GM18520 (cell line): ENCODE results near the gene GPS1.

Experiments
- ATAC-seq: cut with Tn5 transposase; IDR thresholded peaks from one replicate; pipeline ENCODE4 v1.9.1; 2021; ENCODE audit not compliant: unreplicated experiment

The GPS1 gene

GRCh38 chr17:82098939-82099763 lies 47.5 kb downstream of the GPS1 start:
- ATAC-seq, result peak; percentile 0

- ATAC-seq, result no peak
Observed at GRCh38 chr17:82100502-82101298, 49.0 kb downstream of the GPS1 start.

GRCh38 chr17:82101301-82101715 lies 49.6 kb downstream of the GPS1 start:
- no peak for ATAC-seq

GRCh38 chr17:82101767-82102679 lies 50.3 kb downstream of the GPS1 start:
- ATAC-seq, result no peak

- ATAC-seq, result no peak
Observed at GRCh38 chr17:82103553-82104451, 52.1 kb downstream of the GPS1 start.

- no peak for ATAC-seq
Observed at GRCh38 chr17:82104797-82105416, 53.2 kb downstream of the GPS1 start.

- no peak for ATAC-seq
Observed at GRCh38 chr17:82105417-82105881, 53.8 kb downstream of the GPS1 start.

GRCh38 chr17:82105882-82106687 lies 54.4 kb downstream of the GPS1 start:
- peak; percentile 45 for ATAC-seq

GRCh38 chr17:82106688-82107305 lies 55.1 kb downstream of the GPS1 start:
- peak; percentile 9 for ATAC-seq
